SJCRH30 (cell line): ENCODE data around the gene GIMAP2. TPM values are rescaled to one million over a fixed set of nuclear protein-coding genes. Genes with fewer than 3 reads are reported as not detected.
"Not testable (repeated sequence)": the region's sequence is repeated elsewhere in the genome, so short reads cannot be mapped to it uniquely, and the experiment has no call there.

Experiments
- DNase-seq, 2 experiments: peaks; one replicate each; pipeline ENCODE4 v3.0.0-alpha.2; 2015 to 2020
- H3K27ac ChIP-seq: fragments of 250-450 bp; sonication (Bioruptor Pico); 2 replicates; pipeline ENCODE4 v1.5.1; 2020; ENCODE audit warnings: mild to moderate bottlenecking, moderate library complexity
- H3K27me3 ChIP-seq: fragments of 250-450 bp; sonication (Bioruptor Pico); 2 replicates; pipeline ENCODE4 v1.5.1; 2020; ENCODE audit warnings: mild to moderate bottlenecking, moderate library complexity
- H3K36me3 ChIP-seq: fragments of 250-450 bp; sonication (Bioruptor Pico); 2 replicates; pipeline ENCODE4 v1.5.1; 2020; ENCODE audit warnings: mild to moderate bottlenecking, moderate library complexity
- H3K4me1 ChIP-seq: fragments of 250-450 bp; sonication (Bioruptor Pico); 2 replicates; pipeline ENCODE4 v1.5.1; 2020; ENCODE audit warnings: mild to moderate bottlenecking, moderate library complexity
- H3K4me3 ChIP-seq: fragments of 250-450 bp; sonication (Bioruptor Pico); 2 replicates; pipeline ENCODE4 v1.5.1; 2020; ENCODE audit warnings: mild to moderate bottlenecking, moderate library complexity
- H3K9me3 ChIP-seq: fragments of 250-450 bp; sonication (Bioruptor Pico); replicated peaks from 2 replicates; pipeline ENCODE4 v1.5.1; 2020; ENCODE audit warnings: mild to moderate bottlenecking, moderate library complexity
- total RNA-seq: library from RNA; depleted of rRNA; stranded (reverse); fragments of >200 nt; shearing (Covaris generic); gene quantifications from 2 replicates; pipeline ENCODE4 v1.2.3, GENCODE V29; 2014

GIMAP2 gene
- total RNA-seq, 1 experiment from 2014 or later: not detected

DNA sequence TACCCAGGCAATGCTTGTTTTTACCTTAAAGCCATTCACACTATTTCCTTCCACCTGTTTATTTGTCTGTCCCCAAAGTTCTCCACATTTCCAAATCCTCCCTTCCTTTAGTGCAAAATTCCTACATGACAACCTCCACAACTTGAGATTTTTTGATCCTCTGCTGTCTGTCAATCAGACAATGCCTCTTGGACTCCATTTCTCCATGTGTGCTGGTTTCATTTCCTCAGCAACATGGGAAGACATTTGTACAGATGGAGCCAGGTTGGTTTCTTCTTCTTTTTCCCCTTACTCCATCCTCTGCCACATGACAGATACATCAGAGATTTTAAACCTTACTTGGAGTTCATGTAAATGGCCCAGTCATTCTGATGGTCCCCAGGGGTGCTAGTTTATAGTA, 19.1 kb upstream of the GIMAP2 start:
- Histone ChIP-seq H3K27ac (no peak overlapping the region), H3K36me3 (no peaks in the 10 kb centered on the region), H3K27me3 (no peaks in the 10 kb centered on the region), H3K4me1 (no peaks in the 10 kb centered on the region), H3K9me3 (no peaks in the 10 kb centered on the region), H3K4me3 (no peak overlapping the region)
- DNase-seq: no peak

- no peaks in the 10 kb centered on the region for H3K36me3 ChIP-seq
- no peaks in the 10 kb centered on the region for H3K4me1 ChIP-seq
- no peaks in the 10 kb centered on the region for H3K27me3 ChIP-seq
- H3K9me3 ChIP-seq: no peaks in the 10 kb centered on the region
- H3K4me3 ChIP-seq: no peak overlapping the region
- no peak overlapping the region for H3K27ac ChIP-seq
- DNase-seq: no peak
Observed at GRCh38 chr7:150668472-150668911, 17.0 kb upstream of the GIMAP2 start.

GRCh38 chr7:150668977-150669376, 16.5 kb upstream of the GIMAP2 start:
- Histone ChIP-seq H3K4me1 (no peaks in the 10 kb centered on the region), H3K4me3 (no peak overlapping the region), H3K36me3 (no peaks in the 10 kb centered on the region), H3K27ac (no peak overlapping the region), H3K27me3 (no peaks in the 10 kb centered on the region), H3K9me3 (0 out of 2 replicates have a peak, but pooled peaks cover 2% of the 10 kb centered on the region)
- DNase-seq: no peak

DNA sequence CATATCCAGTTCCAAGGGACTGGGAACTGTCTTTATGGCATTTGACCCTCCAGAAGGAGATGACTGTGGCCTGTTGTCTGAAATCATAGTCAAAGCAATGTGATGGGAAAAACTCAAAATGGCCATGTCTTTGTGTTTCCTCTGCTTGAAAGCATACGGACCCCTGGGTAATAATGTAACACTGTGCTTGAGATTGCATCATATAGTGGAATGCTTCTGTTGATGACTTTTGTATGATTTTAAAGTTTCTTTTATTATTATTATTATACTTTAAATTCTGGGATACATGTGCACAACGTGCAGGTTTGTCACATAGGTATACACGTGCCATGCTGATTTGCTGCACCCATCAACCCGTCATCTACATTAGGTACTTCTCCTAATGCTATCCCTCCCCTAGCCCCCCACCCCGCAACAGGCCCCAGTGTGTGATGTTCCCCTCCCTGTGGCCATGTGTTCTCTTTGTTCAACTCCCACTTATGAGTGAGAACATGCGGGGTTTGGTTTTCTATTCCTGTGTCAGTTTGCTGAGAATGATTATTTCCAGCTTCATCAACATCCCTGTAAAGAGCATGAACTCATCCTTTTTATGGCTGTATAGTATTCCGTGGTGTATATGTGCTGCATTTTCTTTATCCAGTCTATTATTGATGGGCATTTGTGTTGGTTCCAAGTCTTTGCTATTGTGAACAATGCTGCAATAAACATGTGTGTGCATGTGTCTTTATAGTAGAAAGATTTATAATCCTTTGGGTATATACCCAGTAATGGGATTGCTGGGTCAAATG, 13.5 kb upstream of the GIMAP2 start:
- H3K9me3 ChIP-seq, DNase-seq, H3K27me3 ChIP-seq, H3K4me1 ChIP-seq, H3K27ac ChIP-seq, H3K4me3 ChIP-seq, H3K36me3 ChIP-seq: not testable (repeated sequence)

DNA sequence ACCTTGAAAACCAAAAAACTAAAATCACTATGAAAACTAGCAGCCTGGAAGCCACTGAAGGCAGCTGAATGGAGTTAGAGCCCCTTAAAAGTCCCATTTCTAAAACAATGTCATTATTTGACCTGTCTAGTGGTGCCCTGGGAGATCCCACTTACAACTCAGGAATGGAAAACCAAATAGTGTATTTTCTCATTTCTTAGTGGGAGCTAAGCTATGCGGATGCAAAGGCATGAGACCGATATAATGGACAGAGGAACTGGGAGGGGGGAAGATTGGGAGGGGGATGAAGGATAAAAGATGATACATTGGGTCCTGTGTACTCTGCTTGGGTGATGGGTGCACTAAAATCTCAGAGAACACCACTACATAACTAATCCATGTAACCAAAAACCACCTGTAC, 9.8 kb upstream of the GIMAP2 start:
- H3K36me3 ChIP-seq: no peaks in the 10 kb centered on the region
- H3K9me3 ChIP-seq: 0 out of 2 replicates have a peak, but pooled peaks cover 3% of the 10 kb centered on the region
- no peak for DNase-seq
- H3K27ac ChIP-seq: no peak overlapping the region
- peaks cover 4% of the 10 kb centered on the region; the same call in 1 of the 2 replicates for H3K4me1 ChIP-seq
- H3K27me3 ChIP-seq: no peaks in the 10 kb centered on the region
- no peak overlapping the region for H3K4me3 ChIP-seq

DNA sequence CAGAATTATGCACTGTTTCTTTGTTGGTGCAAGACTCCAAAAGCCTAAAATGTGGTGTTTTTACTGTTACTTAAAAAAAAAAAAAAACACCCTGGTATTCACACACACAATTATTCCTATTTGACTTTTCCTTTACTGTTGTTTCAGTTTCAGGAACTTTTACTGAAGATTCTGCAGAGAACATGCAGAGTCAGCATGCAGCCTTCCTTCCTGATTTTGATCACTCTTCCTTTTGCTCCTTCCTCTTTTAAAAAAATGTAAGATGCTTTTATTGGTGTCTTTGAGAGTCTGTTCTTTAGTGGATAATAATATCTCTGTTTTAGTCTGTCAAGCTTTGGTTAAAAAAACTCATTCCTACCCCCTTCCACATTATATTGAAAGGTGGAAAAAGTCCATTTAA, 9.2 kb upstream of the GIMAP2 start:
- not testable (repeated sequence) for H3K36me3 ChIP-seq, H3K27ac ChIP-seq, DNase-seq, H3K27me3 ChIP-seq, H3K4me1 ChIP-seq, H3K9me3 ChIP-seq, H3K4me3 ChIP-seq

DNA sequence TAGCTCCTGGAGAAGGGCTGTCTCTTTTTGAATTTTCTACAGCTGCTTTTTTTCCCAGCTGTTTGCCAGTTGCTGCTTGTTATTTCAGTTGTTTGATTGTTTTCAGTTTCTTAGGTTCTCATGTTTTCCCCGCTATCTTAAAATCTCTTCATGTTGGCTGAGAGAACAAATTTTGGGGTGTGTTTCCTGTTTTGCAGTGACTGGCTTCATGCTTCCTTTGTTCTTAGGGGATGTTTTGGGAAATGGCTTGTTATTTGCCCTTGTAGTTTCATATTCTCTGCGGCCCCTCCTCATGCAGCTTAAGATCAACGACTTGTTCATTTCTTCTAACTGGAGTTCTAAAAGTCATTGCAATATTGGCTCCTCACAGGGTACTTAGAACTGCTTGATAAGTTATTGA, 8.7 kb upstream of the GIMAP2 start:
- H3K4me1 ChIP-seq, H3K4me3 ChIP-seq, H3K9me3 ChIP-seq, H3K36me3 ChIP-seq, H3K27ac ChIP-seq, H3K27me3 ChIP-seq: not testable (repeated sequence)
- DNase-seq: peak in 1 of 2 experiments; percentile 29

DNA sequence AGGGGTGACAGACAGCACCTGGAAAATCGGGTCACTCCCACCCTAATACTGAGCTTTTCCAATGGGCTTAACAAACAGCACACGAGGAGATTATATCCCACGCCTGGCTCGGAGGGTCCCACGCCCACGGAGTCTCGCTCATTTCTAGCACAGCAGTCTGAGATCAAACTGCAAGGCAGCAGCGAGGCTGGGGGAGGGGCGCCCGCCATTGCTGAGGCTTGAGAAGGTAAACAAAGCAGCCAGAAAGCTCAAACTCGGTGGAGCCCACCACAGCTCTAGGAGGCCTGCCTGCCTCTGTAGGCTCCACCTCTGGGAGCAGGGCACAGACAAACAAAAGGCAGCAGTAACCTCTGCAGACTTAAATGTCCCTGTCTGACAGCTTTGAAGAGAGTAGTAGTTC, 6.9 kb upstream of the GIMAP2 start:
- H3K27me3 ChIP-seq, H3K4me1 ChIP-seq, H3K36me3 ChIP-seq, H3K27ac ChIP-seq, H3K4me3 ChIP-seq, H3K9me3 ChIP-seq, DNase-seq: not testable (repeated sequence)

GRCh38 chr7:150680364-150680763, 5.1 kb upstream of the GIMAP2 start:
- not testable (repeated sequence) for H3K36me3 ChIP-seq, H3K4me3 ChIP-seq, H3K27ac ChIP-seq, DNase-seq, H3K4me1 ChIP-seq, H3K27me3 ChIP-seq, H3K9me3 ChIP-seq

GRCh38 chr7:150686030-150686631, 625 bp downstream of the GIMAP2 start:
- no peak for DNase-seq
- Histone ChIP-seq H3K36me3 (no peaks in the 10 kb centered on the region), H3K27me3 (no peaks in the 10 kb centered on the region), H3K27ac (no peak overlapping the region), H3K4me3 (peak overlapping the region; percentile 29), H3K9me3 (no peaks in the 10 kb centered on the region), H3K4me1 (no peaks in the 10 kb centered on the region)

- no peak for DNase-seq
- no peaks in the 10 kb centered on the region for H3K9me3 ChIP-seq
- no peak overlapping the region for H3K4me3 ChIP-seq
- no peaks in the 10 kb centered on the region for H3K36me3 ChIP-seq
- H3K27ac ChIP-seq: no peak overlapping the region
- H3K4me1 ChIP-seq: no peaks in the 10 kb centered on the region
- H3K27me3 ChIP-seq: peaks cover 3% of the 10 kb centered on the region; the same call in 1 of the 2 replicates
Observed at GRCh38 chr7:150688630-150689029, 3.1 kb downstream of the GIMAP2 start.

- Histone ChIP-seq H3K27ac (no peak overlapping the region), H3K4me3 (no peak overlapping the region)
- DNase-seq: no peak
Observed at GRCh38 chr7:150695654-150696053, 10.1 kb downstream of the GIMAP2 start.

GRCh38 chr7:150703209-150703608, 17.7 kb downstream of the GIMAP2 start:
- Histone ChIP-seq H3K4me1 (no peaks in the 10 kb centered on the region), H3K27ac (no peak overlapping the region), H3K4me3 (no peak overlapping the region), H3K9me3 (peaks cover 16% of the 10 kb centered on the region; the same call in 1 of the 2 replicates), H3K27me3 (no peaks in the 10 kb centered on the region), H3K36me3 (no peaks in the 10 kb centered on the region)
- DNase-seq: no peak

More at GRCh38 chr7:150695654-150696053, 10.1 kb downstream of the GIMAP2 start:
- Histone ChIP-seq H3K27me3 (peaks cover 3% of the 10 kb centered on the region; the same call in 1 of the 2 replicates), H3K4me1 (no peaks in the 10 kb centered on the region), H3K9me3 (no peaks in the 10 kb centered on the region), H3K36me3 (no peaks in the 10 kb centered on the region)

- Histone ChIP-seq H3K27me3 (peaks cover 23% of the 10 kb centered on the region; the same call in 1 of the 2 replicates), H3K4me3 (no peak overlapping the region), H3K9me3 (no peaks in the 10 kb centered on the region; the same call in 1 of the 2 replicates), H3K36me3 (no peaks in the 10 kb centered on the region), H3K27ac (no peak overlapping the region), H3K4me1 (no peaks in the 10 kb centered on the region)
- DNase-seq: no peak
Observed at GRCh38 chr7:150715293-150715692, 29.8 kb downstream of the GIMAP2 start.

GRCh38 chr7:150715738-150716137, 30.2 kb downstream of the GIMAP2 start:
- peaks cover 23% of the 10 kb centered on the region; the same call in 1 of the 2 replicates for H3K27me3 ChIP-seq
- no peaks in the 10 kb centered on the region for H3K4me1 ChIP-seq
- no peak overlapping the region for H3K27ac ChIP-seq
- H3K9me3 ChIP-seq: no peaks in the 10 kb centered on the region; the same call in 1 of the 2 replicates
- H3K36me3 ChIP-seq: no peaks in the 10 kb centered on the region
- DNase-seq: no peak
- H3K4me3 ChIP-seq: no peak overlapping the region
